Measurements from ENCODE around the gene EPHB2.

The EPHB2 gene

GRCh38 chr1:22803833-22804232 is 93.2 kb downstream of the EPHB2 start:
- DNase-seq (ENCODE audit: low spot score) = no peak

DNA sequence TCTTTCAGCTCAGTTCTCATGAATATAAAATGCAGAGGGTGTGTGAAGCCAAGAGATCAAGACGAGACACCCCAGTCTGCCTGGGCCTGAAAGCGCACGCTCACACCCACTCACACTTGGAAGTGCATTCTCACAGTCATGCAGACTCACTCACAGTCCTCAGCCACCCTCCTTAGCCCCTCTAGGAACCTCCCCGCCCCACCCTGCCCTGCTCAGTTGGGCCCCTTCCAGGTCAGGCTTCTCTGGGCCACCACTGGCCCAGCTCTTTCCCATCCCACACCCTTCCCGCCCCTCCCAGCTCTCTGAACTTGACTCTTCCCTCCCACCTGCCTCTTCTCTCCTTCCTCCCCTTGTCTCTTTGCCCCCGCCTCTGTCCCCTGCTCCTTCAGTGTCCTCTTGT is 93.8 kb downstream of the EPHB2 start:
- no peak for DNase-seq (ENCODE audit: low spot score)

DNA sequence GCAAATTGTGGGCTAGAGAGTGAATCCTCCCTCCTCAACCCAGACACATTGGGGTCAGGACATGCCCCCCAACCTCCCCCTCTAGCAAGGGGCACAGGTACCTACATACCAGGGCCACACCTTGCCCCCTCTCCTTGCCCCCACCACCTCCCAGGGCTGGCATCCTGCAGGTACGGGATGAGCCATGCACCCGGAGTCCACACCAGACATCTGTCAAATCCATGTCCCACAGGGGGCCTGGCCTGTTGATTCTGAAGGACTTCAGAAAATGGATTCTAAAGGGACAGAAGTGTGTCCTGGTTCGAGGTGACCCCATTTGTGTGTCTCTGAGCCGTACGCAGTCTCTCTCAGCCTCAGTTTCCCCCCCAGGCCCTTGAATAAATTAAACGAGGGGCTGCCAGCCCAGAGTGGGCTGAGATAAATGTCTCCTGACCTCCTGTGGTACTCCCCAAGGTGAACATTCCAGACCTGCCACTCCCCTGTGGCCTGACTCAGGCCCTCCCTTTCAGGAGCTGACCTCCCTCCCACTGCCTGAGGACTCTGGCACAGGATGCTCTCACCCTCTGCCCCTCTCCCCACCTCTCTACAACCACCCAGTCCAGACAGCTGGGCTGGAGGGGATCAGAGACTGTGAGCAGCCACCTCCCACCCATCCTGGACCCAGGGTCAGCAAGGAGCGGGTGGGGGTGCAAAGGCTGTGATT is 94.5 kb downstream of the EPHB2 start:
- no peak for DNase-seq (ENCODE audit: low spot score)

GRCh38 chr1:22805672-22806038 is 95.0 kb downstream of the EPHB2 start:
- no peak for DNase-seq (ENCODE audit: low spot score)

DNA sequence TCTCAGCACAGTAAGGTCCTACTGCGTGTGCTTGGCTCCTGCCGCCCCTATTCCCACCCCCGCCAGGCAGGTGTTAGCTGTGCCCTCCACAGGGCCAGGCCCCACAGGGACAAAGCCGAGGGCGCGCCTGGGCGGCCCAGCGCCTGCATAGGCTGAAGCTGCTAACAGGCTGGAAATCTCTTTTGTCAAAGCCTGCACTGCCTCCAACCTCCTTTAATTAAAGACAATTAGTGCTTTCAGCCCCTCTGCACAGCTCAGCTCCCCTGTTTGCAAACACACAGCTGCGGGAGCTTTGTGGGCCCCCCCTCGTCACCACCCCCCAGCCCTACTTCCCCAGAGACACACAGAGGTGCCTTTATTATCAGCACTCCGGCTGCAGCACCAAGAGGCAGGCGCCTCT is 95.9 kb downstream of the EPHB2 start:
- no peak for DNase-seq (ENCODE audit: low spot score)

DNA sequence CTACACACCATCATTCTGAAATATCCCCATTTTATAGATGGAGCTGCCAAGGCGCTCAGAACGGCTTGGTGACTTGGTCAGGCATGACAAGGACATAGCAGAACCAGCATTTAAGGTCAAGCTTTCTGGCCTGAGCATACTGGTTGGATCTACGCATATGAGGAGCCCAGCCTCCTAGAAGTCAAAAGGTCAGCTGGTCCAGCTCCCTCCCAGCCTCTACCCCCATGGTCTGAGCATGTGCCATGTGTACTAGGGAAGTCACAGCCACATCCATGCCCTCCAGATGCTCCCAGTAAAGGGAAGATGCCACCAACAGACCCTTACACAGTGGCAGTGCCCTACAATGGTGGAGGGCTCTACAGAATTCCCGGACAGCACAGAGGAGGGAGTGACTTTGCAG is 96.7 kb downstream of the EPHB2 start:
- no peak for DNase-seq (ENCODE audit: low spot score)

GRCh38 chr1:22808186-22808675 is 97.6 kb downstream of the EPHB2 start:
- no peak for DNase-seq (ENCODE audit: low spot score)

GRCh38 chr1:22808676-22809483 is 98.2 kb downstream of the EPHB2 start:
- no peak for DNase-seq (ENCODE audit: low spot score)

GRCh38 chr1:22809783-22810182 is 99.1 kb downstream of the EPHB2 start:
- DNase-seq (ENCODE audit: low spot score) = no peak

GRCh38 chr1:22810378-22810777 is 99.7 kb downstream of the EPHB2 start:
- no peak for DNase-seq (ENCODE audit: low spot score)

GRCh38 chr1:22812092-22812880 is 101.6 kb downstream of the EPHB2 start:
- no peak for DNase-seq (ENCODE audit: low spot score)

DNA sequence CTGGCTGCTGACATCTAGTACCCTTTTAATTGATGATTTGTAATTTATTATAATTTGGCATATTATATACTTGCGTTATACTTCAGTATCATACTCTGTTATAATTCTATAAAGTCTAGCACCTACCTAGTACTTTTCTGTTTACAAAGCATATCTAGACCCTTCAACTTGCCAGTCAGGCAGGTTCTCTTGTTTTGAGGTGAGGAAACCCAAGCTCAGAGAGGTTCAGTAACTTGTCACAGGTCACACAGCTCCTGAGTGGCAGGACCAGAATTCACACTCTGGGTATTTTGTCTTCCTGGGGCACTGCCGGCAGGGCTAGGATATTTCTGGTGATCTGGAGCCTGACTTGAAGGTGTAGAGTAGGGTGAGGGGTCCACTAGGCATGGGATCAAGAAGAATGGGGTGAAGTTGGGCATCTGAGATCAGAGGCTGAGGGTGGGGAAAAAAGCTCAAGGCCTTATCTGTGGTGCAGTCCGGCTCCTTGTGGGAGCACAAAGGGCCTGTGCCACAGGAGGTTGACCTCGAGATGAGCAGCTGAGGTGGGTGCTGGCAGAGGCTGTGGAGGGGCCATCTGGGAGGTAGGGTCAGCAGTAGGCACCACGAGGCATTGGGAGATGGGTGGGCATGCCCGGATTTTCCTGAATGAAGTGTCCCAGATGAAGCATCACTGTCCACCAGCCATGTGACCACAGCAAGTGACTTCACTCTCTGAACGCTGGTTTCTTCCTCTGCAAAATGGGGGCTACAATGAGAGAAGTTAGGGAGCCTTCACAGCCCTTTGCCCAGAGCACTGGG is 102.6 kb downstream of the EPHB2 start:
- no peak for DNase-seq (ENCODE audit: low spot score)

- DNase-seq (ENCODE audit: low spot score) = no peak
Measured at GRCh38 chr1:22814176-22815042, 103.8 kb downstream of the EPHB2 start.

GRCh38 chr1:22815043-22815365 is 104.4 kb downstream of the EPHB2 start:
- no peak for DNase-seq (ENCODE audit: low spot score)

GRCh38 chr1:22815421-22816066 is 104.9 kb downstream of the EPHB2 start:
- DNase-seq (ENCODE audit: low spot score) = no peak

GRCh38 chr1:22816067-22816775 is 105.6 kb downstream of the EPHB2 start:
- no peak for DNase-seq (ENCODE audit: low spot score)

- DNase-seq (ENCODE audit: low spot score) = no peak
Measured at GRCh38 chr1:22816803-22817202, 106.2 kb downstream of the EPHB2 start.

- no peak for DNase-seq (ENCODE audit: low spot score)
Measured at GRCh38 chr1:22817462-22817861, 106.8 kb downstream of the EPHB2 start.

DNA sequence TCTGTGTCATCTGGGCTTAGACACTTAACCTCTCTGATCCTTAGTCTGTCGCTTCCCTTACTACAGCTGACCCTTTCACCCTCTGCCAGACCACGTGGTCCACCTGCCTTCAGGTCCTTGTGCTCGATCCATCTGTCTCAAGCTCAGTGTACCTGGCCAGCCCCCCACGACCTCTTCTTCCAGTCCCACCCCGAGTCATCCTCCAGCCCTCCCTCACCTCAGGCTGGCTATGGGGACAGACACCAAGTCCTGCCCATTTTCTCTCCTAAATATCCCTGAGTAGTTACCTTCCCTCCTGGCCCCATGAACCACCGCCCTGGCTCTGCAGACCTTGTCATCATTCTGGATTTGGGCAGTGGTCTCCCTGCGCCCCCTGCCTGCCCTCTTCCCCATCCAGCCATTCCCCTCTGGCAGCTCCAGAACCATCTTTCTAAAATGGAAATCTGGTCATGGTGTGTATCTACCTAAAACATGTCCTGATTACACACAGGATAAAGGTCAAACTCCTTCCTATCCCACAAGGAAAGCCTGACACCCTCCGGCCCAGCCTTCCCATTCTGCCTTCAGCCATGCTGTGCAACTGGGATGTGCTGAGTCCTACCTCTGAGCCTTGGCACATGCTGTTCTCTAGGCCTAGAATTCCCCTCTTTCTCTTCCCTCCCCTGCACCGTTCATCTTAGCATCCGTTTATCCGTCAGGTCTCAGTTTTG is 107.6 kb downstream of the EPHB2 start:
- DNase-seq (ENCODE audit: low spot score) = no peak
